Lung (tissue), 13 donors: ENCODE results near the gene BCL7B. TPM values are rescaled to one million over a fixed set of nuclear protein-coding genes. Genes with fewer than 3 reads are reported as not detected.

Experiments used
- ATAC-seq: fragments of 200-7000 bp; cut with Tn5 transposase; one replicate; pipeline ENCODE4 v1.9.1; 2020; ENCODE audit warnings: moderate number of reproducible peaks; ENCODE audit not compliant: insufficient read depth, low FRiP score
- DNase-seq, 3 donors: peaks; one replicate each; pipeline ENCODE4 v3.0.0-alpha.2; 2013 to 2017
- H3K27ac ChIP-seq, 2 donors: one replicate each; pipeline ENCODE4 v1.5.1; 2013; ENCODE audit warnings: mild to moderate bottlenecking in 2 of 2, moderate library complexity in 2 of 2, control low read depth in 1 of 2, inconsistent platforms in 1 of 2, low read depth in 1 of 2, low read length in 1 of 2
- H3K27me3 ChIP-seq, 3 donors: one replicate each; pipeline ENCODE4 v1.5.1; 2013; ENCODE audit warnings: low read length in 2 of 3; ENCODE audit not compliant: control insufficient read depth in 3 of 3, insufficient read depth in 3 of 3
- H3K36me3 ChIP-seq, 4 donors: one replicate each; pipeline ENCODE4 v1.5.1; 2013; ENCODE audit warnings: low read length in 4 of 4, mild to moderate bottlenecking in 1 of 4, moderate library complexity in 1 of 4; ENCODE audit not compliant: control insufficient read depth in 4 of 4, insufficient read depth in 4 of 4
- H3K4me1 ChIP-seq, 5 donors: one replicate each; pipeline ENCODE4 v1.5.1; 2013; ENCODE audit warnings: low read length in 5 of 5, mild to moderate bottlenecking in 2 of 5, moderate library complexity in 1 of 5; ENCODE audit not compliant: control insufficient read depth in 5 of 5, insufficient read depth in 5 of 5
- H3K4me3 ChIP-seq: one replicate; pipeline ENCODE4 v1.5.1; 2013; ENCODE audit warnings: mild to moderate bottlenecking, control low read depth, moderate library complexity
- H3K9ac ChIP-seq, 2 donors: one replicate each; pipeline ENCODE4 v1.5.1; 2013; ENCODE audit warnings: low read length in 2 of 2, control low read depth in 1 of 2; ENCODE audit not compliant: insufficient read depth in 1 of 2
- H3K9me3 ChIP-seq, 4 donors: one replicate each; pipeline ENCODE4 v1.5.1; 2013; ENCODE audit warnings: low read length in 3 of 4, mild to moderate bottlenecking in 1 of 4, moderate library complexity in 1 of 4; ENCODE audit not compliant: control insufficient read depth in 4 of 4, insufficient read depth in 3 of 4
- CTCF ChIP-seq: IDR thresholded peaks from 2 replicates; pipeline ENCODE4 v1.5.1; 2012; ENCODE audit warnings: mild to moderate bottlenecking; ENCODE audit errors: control extremely low read depth, extremely low read depth
- WGBS, 2 donors: extraction: QIAGEN DNeasy Blood & Tissue Kit; methylation state at CpG; one replicate each; pipeline ENCODE4 v1.1.7; 2013; 5-methylcytosine and 5-hydroxymethylcytosine counted together
- polyA plus RNA-seq, 2 donors: library from polyadenylated mRNA; stranded (reverse); fragments of 200-250 nt; gene quantifications; one replicate each; pipeline ENCODE4 v1.2.1, GENCODE V29; 2013
- small RNA-seq: library from RNA; depleted of rRNA; stranded (forward); fragments of <200 nt; gene quantifications from one replicate; pipeline ENCODE3, GENCODE V24; 2014; ENCODE audit warnings: low replicate concordance
- total RNA-seq, 2 donors: library from RNA; depleted of rRNA in 1 of 2; stranded (reverse); fragments of >200 nt in 1 of 2; gene quantifications; one replicate each; pipeline ENCODE4 v1.2.1, GENCODE V29; 2014 to 2021
- donor health status: control.
- donor health status: control.
- donor health status: Bipolar disorder and iron deficiency.
- donor health status: healthy.
- donor health status: DM: yes; HTN: yes; CAD: no.

The BCL7B gene
- total and polyA plus RNA-seq, 4 donors, result 17.7 to 71.0 (median 60.6) TPM

GRCh38 chr7:73489976-73490375 is 67.5 kb downstream of the BCL7B start:
- Histone ChIP-seq H3K9me3 (no peaks in the 10 kb centered on the region), H3K27me3 (no peaks in the 10 kb centered on the region), H3K27ac (no peak overlapping the region), H3K9ac (no peak overlapping the region), H3K4me1 (no peaks in the 10 kb centered on the region), H3K36me3 (peaks cover 14 to 50% (median 20%) of the 10 kb centered on the region in 4 donors), H3K4me3 (no peak overlapping the region)
- ATAC-seq (no peak), DNase-seq (no peak)
- TF ChIP-seq CTCF, result no peak

GRCh38 chr7:73487486-73487885 is 70.0 kb downstream of the BCL7B start:
- DNase-seq (no peak), ATAC-seq (no peak)
- Histone ChIP-seq H3K36me3 (peaks cover 18 to 49% (median 21%) of the 10 kb centered on the region in 4 donors), H3K27ac (no peak overlapping the region), H3K27me3 (no peaks in the 10 kb centered on the region), H3K4me1 (peaks cover 0 to 5% (median 0%) of the 10 kb centered on the region in 5 donors), H3K9ac (no peak overlapping the region), H3K4me3 (no peak overlapping the region), H3K9me3 (no peaks in the 10 kb centered on the region)
- TF ChIP-seq CTCF, result no peak
- WGBS, 2 donors, result 93 to 98% methylated on average over 1 of the region's 1 CpG

Small RNA genes within 50 kb of the gene (small RNA-seq; reads per million reads assigned to genes)
- gene RNU6-1198P, result not detected

Other genes starting within 250 kb of the BCL7B start
- 10 to 100 TPM; 14.9 to 30.1 TPM for gene NSUN5, start 248.9 kb downstream of the BCL7B start, total RNA-seq
- gene NSUN5, start 248.9 kb downstream of the BCL7B start, polyA plus RNA-seq, result 10 to 100 TPM; 25.4 to 35.3 TPM
- under 1 TPM in 1 of 2 donors, not detected in 1; 0.34 TPM for gene TRIM50, start 229.6 kb downstream of the BCL7B start, total RNA-seq
- gene TRIM50, start 229.6 kb downstream of the BCL7B start, polyA plus RNA-seq, result under 1 TPM; 0.02 to 0.08 TPM
- gene FKBP6, start 229.5 kb downstream of the BCL7B start, total RNA-seq, result 1 to 10 TPM in 1 of 2 donors, not detected in 1; 1.5 TPM
- under 1 TPM in 1 of 2 donors, not detected in 1; 0.08 TPM for gene FKBP6, start 229.5 kb downstream of the BCL7B start, polyA plus RNA-seq
- gene FZD9, start 123.9 kb downstream of the BCL7B start, total RNA-seq, result under 1 TPM; 0.17 to 0.37 TPM
- under 1 TPM; 0.24 to 0.69 TPM for gene FZD9, start 123.9 kb downstream of the BCL7B start, polyA plus RNA-seq
- 10 to 100 TPM; 45.8 to 65.0 TPM for gene BAZ1B, start 35.4 kb downstream of the BCL7B start, total RNA-seq
- gene BAZ1B, start 35.4 kb downstream of the BCL7B start, polyA plus RNA-seq, result 10 to 100 TPM; 19.9 to 20.1 TPM
- gene TBL2, start 20.9 kb upstream of the BCL7B start, total RNA-seq, result 10 to 100 TPM; 39.5 to 48.2 TPM
- 10 to 100 TPM; 12.8 to 49.2 TPM for gene TBL2, start 20.9 kb upstream of the BCL7B start, polyA plus RNA-seq
- gene MLXIPL, start 66.8 kb upstream of the BCL7B start, total RNA-seq, result 10 to 100 TPM in 1 of 2 donors, 1 to 10 TPM in 1; 1.3 to 16.1 TPM
- 10 to 100 TPM in 1 of 2 donors, 1 to 10 TPM in 1; 3.4 to 10.0 TPM for gene MLXIPL, start 66.8 kb upstream of the BCL7B start, polyA plus RNA-seq
- 1 to 10 TPM; 1.3 to 5.5 TPM for gene VPS37D, start 110.1 kb upstream of the BCL7B start, total RNA-seq
- 1 to 10 TPM in 1 of 2 donors, under 1 TPM in 1; 0.66 to 1.3 TPM for gene VPS37D, start 110.1 kb upstream of the BCL7B start, polyA plus RNA-seq
- gene DNAJC30, start 125.8 kb upstream of the BCL7B start, total RNA-seq, result 10 to 100 TPM in 1 of 2 donors, 1 to 10 TPM in 1; 5.3 to 14.4 TPM
- 10 to 100 TPM in 1 of 2 donors, 1 to 10 TPM in 1; 8.1 to 10.0 TPM for gene DNAJC30, start 125.8 kb upstream of the BCL7B start, polyA plus RNA-seq
- 10 to 100 TPM; 33.5 to 76.7 TPM for gene BUD23, start 125.9 kb upstream of the BCL7B start, total RNA-seq
- gene BUD23, start 125.9 kb upstream of the BCL7B start, polyA plus RNA-seq, result 100 to 1,000 TPM in 1 of 2 donors, 10 to 100 TPM in 1; 71.7 to 118 TPM
- gene STX1A, start 162.0 kb upstream of the BCL7B start, total RNA-seq, result 1 to 10 TPM; 7.7 to 8.0 TPM
- 1 to 10 TPM; 4.1 to 7.7 TPM for gene STX1A, start 162.0 kb upstream of the BCL7B start, polyA plus RNA-seq
- gene ABHD11, start 181.1 kb upstream of the BCL7B start, total RNA-seq, result 10 to 100 TPM; 22.2 to 50.0 TPM
- 10 to 100 TPM; 30.5 to 52.9 TPM for gene ABHD11, start 181.1 kb upstream of the BCL7B start, polyA plus RNA-seq
- 10 to 100 TPM; 43.4 to 43.8 TPM for gene CLDN3, start 212.6 kb upstream of the BCL7B start, total RNA-seq
- 10 to 100 TPM; 42.9 to 54.7 TPM for gene CLDN3, start 212.6 kb upstream of the BCL7B start, polyA plus RNA-seq